Mucosa of rectum (tissue), 2 donors: ENCODE data around the gene WHRN.

Source experiments
- H3K27ac ChIP-seq, 2 donors: one replicate each; pipeline ENCODE4 v1.7.0; 2013; ENCODE audit warnings: inconsistent platforms in 2 of 2, low read depth in 2 of 2, low read length in 2 of 2
- H3K27me3 ChIP-seq, 2 donors: one replicate each; pipeline ENCODE4 v1.7.0; 2013; ENCODE audit warnings: low read length in 2 of 2; ENCODE audit not compliant: control insufficient read depth in 2 of 2, insufficient read depth in 2 of 2
- H3K36me3 ChIP-seq, 2 donors: one replicate each; pipeline ENCODE4 v1.7.0; 2013; ENCODE audit warnings: low read length in 2 of 2; ENCODE audit not compliant: control insufficient read depth in 2 of 2, insufficient read depth in 2 of 2
- H3K4me1 ChIP-seq, 2 donors: one replicate each; pipeline ENCODE4 v1.7.0; 2013; ENCODE audit warnings: low read length in 2 of 2, mild to moderate bottlenecking in 1 of 2; ENCODE audit not compliant: control insufficient read depth in 2 of 2, insufficient read depth in 2 of 2
- H3K4me3 ChIP-seq, 2 donors: one replicate each; pipeline ENCODE4 v1.7.0; 2013; ENCODE audit warnings: low read length in 2 of 2
- H3K9ac ChIP-seq, 2 donors: one replicate each; pipeline ENCODE4 v1.7.0; 2013; ENCODE audit warnings: low read length in 2 of 2, low read depth in 1 of 2, mild to moderate bottlenecking in 1 of 2
- H3K9me3 ChIP-seq, 2 donors: one replicate each; pipeline ENCODE4 v1.7.0; 2013; ENCODE audit warnings: low read length in 2 of 2; ENCODE audit not compliant: control insufficient read depth in 2 of 2
- donor health status: healthy.
- donor health status: Normal muscosa, but diverticular disease.

The WHRN gene

DNA sequence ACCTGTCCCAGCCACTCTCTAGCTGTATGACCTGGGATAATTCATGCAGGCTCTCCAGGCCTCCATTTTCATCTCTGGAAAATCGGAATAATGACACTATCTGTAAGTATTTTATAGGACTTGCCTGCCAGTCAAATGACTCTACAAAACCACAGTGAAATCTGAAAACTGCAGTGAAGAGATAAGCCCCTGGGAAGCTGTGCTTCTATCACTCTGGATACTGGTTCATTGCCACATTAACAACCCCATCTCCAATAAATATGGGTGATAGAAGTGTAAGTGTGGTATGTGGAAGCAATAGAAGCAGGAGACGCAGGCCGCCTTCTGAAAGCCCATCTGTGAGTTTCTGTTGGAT, 31.8 kb downstream of the WHRN start:
- Histone ChIP-seq H3K9ac (no peak overlapping the region), H3K4me3 (no peak overlapping the region), H3K9me3 (no peaks in the 10 kb centered on the region), H3K36me3 (peaks cover 0 to 3% of the 10 kb centered on the region in 2 donors), H3K27me3 (no peaks in the 10 kb centered on the region), H3K27ac (no peak overlapping the region), H3K4me1 (no peaks in the 10 kb centered on the region)

DNA sequence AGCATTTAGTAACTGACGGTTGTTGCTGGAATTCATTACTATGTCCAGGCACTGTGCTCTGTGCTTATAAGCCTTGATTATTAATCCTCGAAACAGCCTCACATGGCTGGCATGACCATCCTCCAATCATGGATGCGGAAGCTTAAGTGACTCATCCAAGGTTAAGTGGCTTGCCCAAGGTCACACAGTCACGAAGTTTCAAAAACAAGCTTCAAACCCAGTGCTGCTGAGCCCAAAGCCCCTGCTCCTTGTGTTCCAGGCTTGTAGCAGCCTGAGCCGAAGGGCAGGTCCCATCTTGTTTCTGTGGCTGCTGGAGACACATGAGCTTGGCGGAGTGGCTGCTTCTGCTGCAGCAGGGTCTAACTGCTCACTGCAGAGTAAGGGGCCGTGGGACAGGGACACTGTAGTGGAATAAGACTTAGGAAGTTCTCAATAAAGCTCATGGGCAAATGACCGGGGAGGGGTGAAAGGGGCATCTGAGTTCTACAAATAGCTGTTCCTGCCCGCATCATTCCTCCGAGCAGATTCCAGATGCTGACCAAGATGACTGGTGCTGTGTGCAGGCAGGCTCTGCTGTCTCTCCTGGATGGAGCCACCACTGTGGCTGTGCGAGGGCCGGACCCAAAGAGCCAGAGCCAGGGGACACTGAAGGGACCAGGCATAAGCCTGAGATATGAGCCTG, 32.4 kb downstream of the WHRN start:
- Histone ChIP-seq H3K4me1 (no peaks in the 10 kb centered on the region), H3K27me3 (no peaks in the 10 kb centered on the region), H3K27ac (no peak overlapping the region), H3K36me3 (peaks cover 0 to 3% of the 10 kb centered on the region in 2 donors), H3K4me3 (no peak overlapping the region), H3K9ac (no peak overlapping the region), H3K9me3 (no peaks in the 10 kb centered on the region)

DNA sequence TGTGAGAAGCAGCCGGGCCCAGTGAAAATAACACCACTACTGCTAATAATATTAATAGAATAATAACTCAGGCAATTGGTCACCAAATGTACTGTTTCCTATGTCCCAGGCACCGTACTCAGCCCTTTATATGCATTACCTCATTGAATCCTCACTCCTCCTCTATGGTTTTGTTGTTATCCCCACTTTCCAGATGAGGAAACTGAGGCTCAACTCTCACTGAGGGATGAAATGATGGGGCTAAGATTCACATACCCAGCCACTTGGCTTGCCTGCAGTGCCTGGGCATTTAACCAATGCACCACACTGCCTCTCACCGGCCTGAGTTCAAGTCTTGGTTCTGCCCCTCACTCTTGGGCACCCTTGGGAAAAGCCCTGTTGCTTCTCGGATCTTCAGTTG, 34.1 kb downstream of the WHRN start:
- H3K9ac ChIP-seq: no peak overlapping the region
- no peaks in the 10 kb centered on the region for H3K4me1 ChIP-seq
- no peaks in the 10 kb centered on the region for H3K36me3 ChIP-seq
- no peak overlapping the region for H3K4me3 ChIP-seq
- no peaks in the 10 kb centered on the region for H3K27me3 ChIP-seq
- H3K27ac ChIP-seq: no peak overlapping the region
- H3K9me3 ChIP-seq: no peaks in the 10 kb centered on the region

DNA sequence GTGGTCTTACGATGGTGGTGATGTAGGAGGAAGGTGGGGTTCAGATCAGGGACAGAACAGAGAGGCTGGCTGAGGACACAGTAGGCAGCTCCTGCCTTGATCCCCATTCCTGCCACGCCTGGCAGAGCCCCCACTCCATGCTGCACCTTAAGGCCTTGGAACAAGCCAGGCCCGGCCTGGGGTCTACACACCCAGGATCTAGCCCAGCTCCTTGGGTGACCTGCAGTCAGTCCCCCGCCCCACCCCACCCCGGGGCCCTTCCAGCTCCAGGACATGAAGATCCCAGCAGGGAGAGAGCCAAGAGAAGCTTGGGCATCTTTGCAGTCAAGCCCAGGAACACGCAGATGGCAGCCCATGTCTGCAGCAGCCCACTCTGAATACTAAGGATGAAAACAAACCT, 34.7 kb downstream of the WHRN start:
- no peak overlapping the region for H3K9ac ChIP-seq
- H3K4me3 ChIP-seq: no peak overlapping the region
- no peaks in the 10 kb centered on the region for H3K4me1 ChIP-seq
- no peaks in the 10 kb centered on the region for H3K9me3 ChIP-seq
- no peaks in the 10 kb centered on the region for H3K27me3 ChIP-seq
- H3K27ac ChIP-seq: no peak overlapping the region
- no peaks in the 10 kb centered on the region for H3K36me3 ChIP-seq

DNA sequence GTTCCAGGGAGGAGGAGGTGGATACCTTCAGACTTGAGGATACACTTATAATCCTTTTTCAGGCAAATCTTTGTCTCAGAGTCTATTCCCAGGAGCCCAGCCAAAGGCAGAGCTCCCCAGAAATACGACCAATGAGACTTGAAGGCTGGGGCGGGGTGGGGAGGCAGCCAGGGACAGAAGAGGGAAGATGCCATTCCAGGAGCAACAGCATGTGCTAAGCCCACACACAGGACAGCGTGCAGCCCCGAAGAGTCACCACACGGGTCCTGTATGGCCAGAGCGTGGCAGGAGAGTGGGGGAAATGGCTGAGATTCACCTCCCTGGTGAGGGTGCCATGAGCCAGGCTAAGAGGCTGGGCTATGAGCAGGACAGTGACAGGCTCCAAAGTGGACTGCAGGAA, 35.2 kb downstream of the WHRN start:
- H3K36me3 ChIP-seq: no peaks in the 10 kb centered on the region
- H3K9me3 ChIP-seq: no peaks in the 10 kb centered on the region
- H3K4me3 ChIP-seq: no peak overlapping the region
- H3K9ac ChIP-seq: no peak overlapping the region
- H3K27ac ChIP-seq: no peak overlapping the region
- no peaks in the 10 kb centered on the region for H3K27me3 ChIP-seq
- no peaks in the 10 kb centered on the region for H3K4me1 ChIP-seq

DNA sequence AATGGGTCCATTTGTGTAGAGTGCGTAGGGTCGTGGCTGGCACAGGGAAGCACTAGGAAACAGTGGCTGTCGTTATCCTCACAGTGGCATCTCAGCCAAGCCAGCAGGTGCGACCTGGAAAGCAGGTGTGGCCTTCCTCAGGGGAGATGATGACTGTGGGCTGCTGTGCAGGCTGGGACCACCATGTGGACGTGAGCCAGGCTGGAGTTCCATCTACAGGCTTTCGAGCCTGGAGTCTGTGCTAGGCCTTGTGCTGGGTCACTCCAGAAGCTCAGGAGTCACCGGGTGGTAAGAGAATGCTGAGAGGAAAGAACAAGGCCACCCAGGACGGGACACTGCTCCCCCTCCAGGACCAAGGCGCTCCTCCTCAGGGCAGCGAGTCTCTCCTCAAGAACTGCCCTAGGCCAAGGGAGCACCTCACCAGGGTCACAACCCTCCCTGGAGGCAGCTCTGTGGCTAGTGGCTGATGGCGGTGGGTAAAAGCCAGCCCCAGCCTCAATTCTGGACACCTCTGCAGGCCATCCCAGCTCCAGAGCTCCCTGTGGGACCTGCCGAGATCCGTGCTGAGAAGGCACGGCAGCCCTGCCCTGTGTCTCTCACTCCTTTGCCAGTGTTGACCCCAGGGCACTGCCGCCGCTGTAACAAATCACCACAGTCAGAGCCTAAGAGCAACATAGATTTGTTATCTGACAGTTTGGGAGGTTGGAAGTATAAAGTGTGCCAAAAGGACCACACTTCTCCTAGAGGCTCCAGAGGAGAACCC, 36.0 kb downstream of the WHRN start:
- Histone ChIP-seq H3K9ac (no peak overlapping the region), H3K27ac (no peak overlapping the region), H3K4me1 (no peaks in the 10 kb centered on the region), H3K27me3 (no peaks in the 10 kb centered on the region), H3K4me3 (no peak overlapping the region), H3K36me3 (no peaks in the 10 kb centered on the region), H3K9me3 (no peaks in the 10 kb centered on the region)

DNA sequence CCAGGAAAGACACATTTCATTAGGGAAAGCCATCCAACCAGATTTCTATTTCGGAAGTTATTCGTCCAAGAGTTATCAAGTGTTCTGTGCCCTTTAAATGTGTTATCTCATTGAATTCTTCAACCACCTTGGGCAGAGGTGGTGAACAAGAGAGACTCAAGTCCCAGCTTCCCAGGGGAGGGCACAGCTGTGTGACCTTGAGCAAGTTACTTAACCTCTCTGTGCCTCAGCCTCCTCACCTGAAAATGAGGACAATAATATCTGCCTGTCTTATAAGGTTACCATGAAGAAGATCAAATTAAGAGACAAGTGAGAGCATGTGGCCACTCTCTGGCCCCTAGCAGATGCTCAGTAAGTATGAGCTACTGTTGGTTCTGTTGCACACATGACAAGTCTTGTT, 37.4 kb downstream of the WHRN start:
- H3K4me3 ChIP-seq: no peak overlapping the region
- no peak overlapping the region for H3K27ac ChIP-seq
- H3K4me1 ChIP-seq: no peaks in the 10 kb centered on the region
- no peaks in the 10 kb centered on the region for H3K9me3 ChIP-seq
- no peak overlapping the region for H3K9ac ChIP-seq
- H3K27me3 ChIP-seq: no peaks in the 10 kb centered on the region
- no peaks in the 10 kb centered on the region for H3K36me3 ChIP-seq

DNA sequence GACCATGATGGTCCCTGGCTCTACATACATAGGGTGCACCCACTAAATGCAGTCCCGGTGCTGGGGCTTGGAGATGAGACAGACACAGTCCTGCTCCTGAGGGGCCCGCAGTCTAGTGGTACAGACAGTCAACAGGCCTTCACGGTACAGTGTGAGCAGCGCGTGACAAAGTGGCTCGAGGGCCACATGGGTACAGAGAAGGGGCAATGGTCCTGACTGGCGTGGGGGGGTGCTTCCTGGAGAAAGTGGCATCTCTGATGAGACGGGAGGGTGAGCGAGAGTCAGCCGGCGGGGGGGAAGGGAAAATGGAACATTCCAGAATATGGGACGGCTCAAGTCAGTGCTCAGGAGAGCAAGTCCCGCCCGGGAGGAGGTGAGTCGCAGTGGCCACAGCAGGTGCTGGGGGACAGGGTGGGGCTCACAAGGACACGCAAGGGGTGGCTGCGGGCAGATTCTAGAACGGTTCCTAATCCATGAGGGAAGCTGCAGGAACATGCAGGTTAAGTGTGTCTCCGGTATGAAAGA, 38.0 kb downstream of the WHRN start:
- no peaks in the 10 kb centered on the region for H3K36me3 ChIP-seq
- no peak overlapping the region for H3K27ac ChIP-seq
- H3K9me3 ChIP-seq: no peaks in the 10 kb centered on the region
- no peaks in the 10 kb centered on the region for H3K4me1 ChIP-seq
- no peak overlapping the region for H3K4me3 ChIP-seq
- H3K9ac ChIP-seq: no peak overlapping the region
- no peaks in the 10 kb centered on the region for H3K27me3 ChIP-seq

DNA sequence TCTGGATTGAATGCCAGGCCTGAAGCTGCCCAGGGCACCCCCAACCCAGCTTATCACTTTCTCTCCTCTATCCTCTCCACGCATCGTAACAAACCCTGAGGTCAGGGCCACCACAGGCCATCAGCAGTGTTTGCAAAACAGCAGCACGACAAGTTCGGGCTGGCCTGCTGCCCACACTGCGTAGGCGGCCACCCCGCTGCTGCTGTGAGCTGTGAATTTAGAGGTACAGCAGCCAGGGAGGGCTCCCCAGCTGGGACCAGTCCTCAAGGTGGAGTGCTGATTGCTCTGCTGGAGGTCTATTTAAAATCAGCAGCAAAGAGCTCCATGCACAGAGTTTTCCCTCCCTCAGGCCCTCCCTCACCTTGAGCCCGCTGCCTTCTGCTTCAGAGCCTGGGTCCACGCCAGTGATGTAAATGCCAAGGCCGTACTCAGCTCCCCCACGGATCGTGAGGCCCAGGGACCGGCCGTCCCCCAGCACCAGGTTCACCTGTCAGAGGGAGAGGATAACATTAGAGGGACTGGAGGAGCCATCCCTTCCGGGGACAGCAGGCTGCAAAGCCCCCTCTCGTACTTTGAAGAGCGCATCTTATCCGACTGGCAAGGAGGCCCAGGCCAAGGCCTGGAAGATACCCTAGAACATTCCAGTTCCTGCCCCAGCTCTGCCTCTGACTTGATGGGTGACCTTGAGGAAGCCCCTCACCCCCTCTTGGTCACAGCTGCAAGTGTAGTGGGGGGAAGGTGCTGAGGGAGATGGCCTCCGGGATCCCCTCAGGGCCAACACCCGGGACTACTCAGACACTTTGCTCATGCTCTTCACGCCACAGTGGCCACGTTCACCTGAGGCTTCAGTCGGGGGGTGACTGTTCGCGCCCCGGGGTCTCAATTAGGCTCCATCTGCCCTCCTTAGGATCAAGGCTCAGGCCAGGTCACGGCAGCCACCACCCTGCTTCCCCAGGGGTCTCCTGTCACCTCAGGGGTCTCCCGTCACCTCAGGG, 39.1 kb downstream of the WHRN start:
- Histone ChIP-seq H3K9me3 (no peaks in the 10 kb centered on the region), H3K4me1 (peaks cover 0 to 3% of the 10 kb centered on the region in 2 donors), H3K27ac (no peak overlapping the region)

DNA sequence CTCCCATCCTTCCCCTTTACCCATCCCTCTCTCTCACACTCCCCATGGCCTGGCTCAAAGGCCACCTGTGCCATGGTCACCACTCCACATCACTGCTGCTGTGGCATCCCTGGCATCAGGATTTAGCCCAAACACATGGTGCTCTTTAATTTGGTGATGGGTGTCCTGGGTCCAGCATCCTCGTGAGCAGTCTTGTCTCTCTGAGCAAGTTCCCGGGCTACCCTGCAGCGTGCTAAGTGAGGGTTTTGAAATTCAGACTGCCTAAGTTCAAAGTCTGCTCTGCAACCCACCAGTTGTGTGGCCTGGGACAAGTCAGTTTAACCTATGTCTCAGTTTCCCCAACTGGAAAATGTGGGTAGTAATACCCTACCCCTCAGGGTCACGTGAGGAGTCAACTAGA, 39.9 kb downstream of the WHRN start:
- no peak overlapping the region for H3K27ac ChIP-seq
- H3K4me1 ChIP-seq: peaks cover 0 to 3% of the 10 kb centered on the region in 2 donors
- H3K9ac ChIP-seq: no peak overlapping the region
- no peak overlapping the region for H3K4me3 ChIP-seq
- H3K27me3 ChIP-seq: no peaks in the 10 kb centered on the region
- no peaks in the 10 kb centered on the region for H3K9me3 ChIP-seq
- no peaks in the 10 kb centered on the region for H3K36me3 ChIP-seq

More for the DNA sequence above, 39.1 kb downstream of the WHRN start:
- H3K27me3 ChIP-seq: no peaks in the 10 kb centered on the region
- no peak overlapping the region for H3K9ac ChIP-seq
- no peaks in the 10 kb centered on the region for H3K36me3 ChIP-seq
- H3K4me3 ChIP-seq: no peak overlapping the region
